HG02763 (cell line): Measurements from ENCODE around the gene SLC12A4.

Source experiments
- ATAC-seq: cut with Tn5 transposase; IDR thresholded peaks from one replicate; pipeline ENCODE4 v1.9.1; 2021; ENCODE audit warnings: mild to moderate bottlenecking, moderate library complexity; ENCODE audit not compliant: unreplicated experiment

Gene SLC12A4

GRCh38 chr16:67963662-67964321 is 4.6 kb downstream of the SLC12A4 start:
- no peak for ATAC-seq

- no peak for ATAC-seq
Measured at GRCh38 chr16:67963292-67963661, 5.2 kb downstream of the SLC12A4 start.

- no peak for ATAC-seq
Measured at GRCh38 chr16:67962135-67962534, 6.3 kb downstream of the SLC12A4 start.

- ATAC-seq, result no peak
Measured at GRCh38 chr16:67961551-67961957, 6.9 kb downstream of the SLC12A4 start.

- no peak for ATAC-seq
Measured at GRCh38 chr16:67959536-67960329, 8.7 kb downstream of the SLC12A4 start.

GRCh38 chr16:67957622-67958021 is 10.8 kb downstream of the SLC12A4 start:
- no peak for ATAC-seq

GRCh38 chr16:67954421-67955196 is 13.8 kb downstream of the SLC12A4 start:
- ATAC-seq, result no peak

GRCh38 chr16:67953641-67954375 is 14.6 kb downstream of the SLC12A4 start:
- no peak for ATAC-seq

GRCh38 chr16:67951485-67951884 is 17.0 kb downstream of the SLC12A4 start:
- no peak for ATAC-seq

GRCh38 chr16:67950335-67950843 is 18.0 kb downstream of the SLC12A4 start:
- no peak for ATAC-seq

GRCh38 chr16:67949645-67950044 is 18.8 kb downstream of the SLC12A4 start:
- ATAC-seq, result no peak

- no peak for ATAC-seq
Measured at GRCh38 chr16:67948015-67948414, 20.4 kb downstream of the SLC12A4 start.

- no peak for ATAC-seq
Measured at GRCh38 chr16:67946966-67947558, 21.4 kb downstream of the SLC12A4 start.

- ATAC-seq, result no peak
Measured at GRCh38 chr16:67946128-67946569, 22.3 kb downstream of the SLC12A4 start.

- no peak for ATAC-seq
Measured at GRCh38 chr16:67945392-67945933, 23.0 kb downstream of the SLC12A4 start.

- ATAC-seq, result no peak
Measured at GRCh38 chr16:67944690-67945391, 23.6 kb downstream of the SLC12A4 start.

- ATAC-seq, result no peak
Measured at GRCh38 chr16:67943619-67944504, 24.6 kb downstream of the SLC12A4 start, which contains the start of gene LCAT. Gene LCAT, minus strand, starts transcription at chr16:67944120. Its CDS starts 19 bp downstream, at chr16:67944101.

- no peak for ATAC-seq
Measured at GRCh38 chr16:67943256-67943618, 25.2 kb downstream of the SLC12A4 start.
